ENCODE results near the gene SLC2A11. TPM values are rescaled to one million over a fixed set of nuclear protein-coding genes. Genes with fewer than 3 reads are reported as not detected.
"Not testable (repeated sequence)": the region's sequence is repeated elsewhere in the genome, so short reads cannot be mapped to it uniquely, and the experiment has no call there.

The SLC2A11 gene
- total RNA-seq, 4 donors from 2014 or later, result 2.4 to 19.0 (median 6.2) TPM

- intact Hi-C loops (cut with DNase I; ENCODE audit: low total_unique reads), result loop anchor here (5.0 kb wide), 1 partner anchor 33 kb away; the partner anchor contains the start of gene MIF
- Histone ChIP-seq H3K36me3 (no peaks in the 10 kb centered on the region), H3K9me3 (no peaks in the 10 kb centered on the region), H3K4me1 (peaks cover 18 to 23% of the 10 kb centered on the region in 2 donors), H3K4me3 (no peak overlapping the region), H3K27me3 (no peaks in the 10 kb centered on the region), H3K27ac (peak overlapping the region in 3 of 4 donors; percentile 94 to 98 (median 97))
- DNase-seq (no peak), ATAC-seq (no peak)
- in situ Hi-C loops (cut with MboI; ENCODE audit: low sequenced_read_pairs in 4 of 4), result loop anchor here in 3 of 4 donors (10.0 to 25.0 kb wide), 2 partner anchors 314 to 322 kb away; no protein-coding TSS in a partner anchor
- no peak for TF ChIP-seq POLR2A (IDR thresholded peaks at IDR 0.05)
- TF ChIP-seq CTCF (IDR thresholded peaks at IDR 0.05 in 4 of 5, conservative IDR thresholded peaks at IDR 0.05 in 1 of 5), result no peak
Observed at GRCh38 chr22:23859201-23859600, 1.5 kb downstream of the SLC2A11 start.

GRCh38 chr22:23860187-23860586, 2.5 kb downstream of the SLC2A11 start:
- not testable (repeated sequence) for H3K4me3 ChIP-seq

GRCh38 chr22:23862103-23862502, 4.4 kb downstream of the SLC2A11 start:
- Histone ChIP-seq H3K36me3 (no peaks in the 10 kb centered on the region), H3K27me3 (no peaks in the 10 kb centered on the region), H3K27ac (no peak overlapping the region), H3K4me3 (no peak overlapping the region), H3K9me3 (no peaks in the 10 kb centered on the region), H3K4me1 (peaks cover 12 to 19% of the 10 kb centered on the region in 2 donors)
- intact Hi-C loops (cut with DNase I; ENCODE audit: low total_unique reads) (no loop called here), in situ Hi-C loops (cut with MboI; ENCODE audit: low sequenced_read_pairs in 4 of 4) (loop anchor here in 2 of 4 donors (25.0 kb wide), 1 partner anchor 325 kb away; no protein-coding TSS in a partner anchor)
- no peak for DNase-seq
- TF ChIP-seq POLR2A (IDR thresholded peaks at IDR 0.05) (no peak), CTCF (IDR thresholded peaks at IDR 0.05 in 4 of 5, conservative IDR thresholded peaks at IDR 0.05 in 1 of 5) (peak; percentile 2 to 60 (median 29))
- no peak for ATAC-seq

More at GRCh38 chr22:23860187-23860586, 2.5 kb downstream of the SLC2A11 start:
- ATAC-seq; H3K36me3 ChIP-seq; H3K9me3 ChIP-seq; H3K27me3 ChIP-seq; DNase-seq; H3K27ac ChIP-seq; intact Hi-C loops (cut with DNase I; ENCODE audit: low total_unique reads): not testable (repeated sequence)
- in situ Hi-C loops (cut with MboI; ENCODE audit: low sequenced_read_pairs in 4 of 4), result loop anchor here in 2 of 4 donors (25.0 kb wide), 1 partner anchor 323 kb away; no protein-coding TSS in a partner anchor
- peaks cover 18 to 27% of the 10 kb centered on the region in 2 donors for H3K4me1 ChIP-seq

GRCh38 chr22:23864499-23865154, 7.0 kb downstream of the SLC2A11 start:
- H3K9me3 ChIP-seq; H3K27me3 ChIP-seq; DNase-seq; H3K4me1 ChIP-seq; intact Hi-C loops (cut with DNase I; ENCODE audit: low total_unique reads); ATAC-seq; H3K4me3 ChIP-seq; H3K27ac ChIP-seq: not testable (repeated sequence)
- H3K36me3 ChIP-seq, result peaks cover 0 to 21% of the 10 kb centered on the region in 2 donors
- in situ Hi-C loops (cut with MboI; ENCODE audit: low sequenced_read_pairs in 4 of 4), result loop anchor here in 2 of 4 donors (25.0 kb wide), 1 partner anchor 327 kb away; no protein-coding TSS in a partner anchor

GRCh38 chr22:23868580-23868979, 10.9 kb downstream of the SLC2A11 start:
- Histone ChIP-seq H3K27me3 (no peaks in the 10 kb centered on the region), H3K9me3 (no peaks in the 10 kb centered on the region), H3K27ac (no peak overlapping the region), H3K36me3 (peaks cover 0 to 30% of the 10 kb centered on the region in 2 donors), H3K4me3 (no peak overlapping the region), H3K4me1 (peaks cover 0 to 4% of the 10 kb centered on the region in 2 donors)
- intact Hi-C loops (cut with DNase I; ENCODE audit: low total_unique reads) (no loop called here), in situ Hi-C loops (cut with MboI; ENCODE audit: low sequenced_read_pairs in 4 of 4) (loop anchor here in 2 of 4 donors (25.0 kb wide), 1 partner anchor 331 kb away; no protein-coding TSS in a partner anchor)
- ATAC-seq (no peak), DNase-seq (no peak)
- TF ChIP-seq POLR2A (IDR thresholded peaks at IDR 0.05), result no peak

GRCh38 chr22:23874871-23875270, 17.2 kb downstream of the SLC2A11 start:
- Histone ChIP-seq H3K9me3 (no peaks in the 10 kb centered on the region), H3K27me3 (no peaks in the 10 kb centered on the region), H3K36me3 (peaks cover 0 to 20% of the 10 kb centered on the region in 2 donors), H3K27ac (no peak overlapping the region), H3K4me3 (no peak overlapping the region), H3K4me1 (peaks cover 7 to 10% of the 10 kb centered on the region in 2 donors)
- ATAC-seq (no peak), DNase-seq (no peak)
- intact Hi-C loops (cut with DNase I; ENCODE audit: low total_unique reads), result no loop called here
- in situ Hi-C loops (cut with MboI; ENCODE audit: low sequenced_read_pairs in 4 of 4), result loop anchor here in 2 of 4 donors (25.0 kb wide), 1 partner anchor 338 kb away; no protein-coding TSS in a partner anchor
- TF ChIP-seq CTCF (IDR thresholded peaks at IDR 0.05 in 4 of 5, conservative IDR thresholded peaks at IDR 0.05 in 1 of 5) (no peak), POLR2A (IDR thresholded peaks at IDR 0.05) (no peak)
